ENCODE measurements around the gene MASP2.

MASP2 gene

DNA sequence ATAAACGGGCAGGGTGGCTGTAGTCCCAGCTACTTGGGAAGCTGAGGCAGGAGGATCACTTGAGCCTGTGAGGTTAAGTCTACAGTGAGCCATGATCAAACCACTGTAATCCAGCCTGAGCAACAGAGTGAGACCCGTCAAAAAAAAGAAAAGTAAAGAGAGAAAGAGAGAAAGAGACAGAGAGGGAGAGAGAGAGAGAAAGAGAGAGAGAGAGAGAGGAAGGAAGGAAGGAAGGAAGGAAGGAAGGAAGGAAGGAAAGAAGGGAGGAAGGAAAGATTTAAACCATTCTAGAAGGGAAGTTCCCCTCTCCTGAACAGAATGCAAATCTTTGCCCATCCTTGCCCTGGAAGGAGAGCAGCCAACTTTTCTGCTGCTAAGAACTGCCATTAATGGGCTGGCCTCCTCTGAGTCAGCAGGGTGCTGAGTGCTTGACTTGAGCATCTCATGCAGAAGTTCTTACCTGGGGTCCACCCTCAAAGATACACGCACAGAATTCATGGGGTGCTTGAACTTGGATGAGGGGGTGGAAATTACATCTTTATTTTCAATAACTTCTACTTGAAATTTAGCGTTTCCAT, 59.1 kb downstream of the MASP2 start:
- FAIRE-seq = no peak

DNA sequence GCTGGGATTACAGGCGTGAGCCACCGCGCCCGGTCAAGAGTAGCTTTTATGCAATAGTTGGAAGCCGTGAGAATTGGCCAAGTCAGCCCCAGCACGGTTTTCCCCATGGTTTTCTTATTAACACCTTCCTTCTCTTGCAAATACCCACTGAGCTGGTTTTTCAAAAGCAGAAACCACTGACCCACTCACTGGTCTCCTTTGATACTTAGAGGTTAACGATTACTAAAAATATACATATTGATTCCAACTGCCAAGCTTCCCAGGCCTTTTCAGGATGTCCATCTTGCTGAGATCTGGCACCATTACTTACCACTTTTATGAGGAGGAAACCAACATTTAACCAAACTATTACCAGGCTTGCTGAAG, 60.5 kb downstream of the MASP2 start:
- FAIRE-seq = no peak

DNA sequence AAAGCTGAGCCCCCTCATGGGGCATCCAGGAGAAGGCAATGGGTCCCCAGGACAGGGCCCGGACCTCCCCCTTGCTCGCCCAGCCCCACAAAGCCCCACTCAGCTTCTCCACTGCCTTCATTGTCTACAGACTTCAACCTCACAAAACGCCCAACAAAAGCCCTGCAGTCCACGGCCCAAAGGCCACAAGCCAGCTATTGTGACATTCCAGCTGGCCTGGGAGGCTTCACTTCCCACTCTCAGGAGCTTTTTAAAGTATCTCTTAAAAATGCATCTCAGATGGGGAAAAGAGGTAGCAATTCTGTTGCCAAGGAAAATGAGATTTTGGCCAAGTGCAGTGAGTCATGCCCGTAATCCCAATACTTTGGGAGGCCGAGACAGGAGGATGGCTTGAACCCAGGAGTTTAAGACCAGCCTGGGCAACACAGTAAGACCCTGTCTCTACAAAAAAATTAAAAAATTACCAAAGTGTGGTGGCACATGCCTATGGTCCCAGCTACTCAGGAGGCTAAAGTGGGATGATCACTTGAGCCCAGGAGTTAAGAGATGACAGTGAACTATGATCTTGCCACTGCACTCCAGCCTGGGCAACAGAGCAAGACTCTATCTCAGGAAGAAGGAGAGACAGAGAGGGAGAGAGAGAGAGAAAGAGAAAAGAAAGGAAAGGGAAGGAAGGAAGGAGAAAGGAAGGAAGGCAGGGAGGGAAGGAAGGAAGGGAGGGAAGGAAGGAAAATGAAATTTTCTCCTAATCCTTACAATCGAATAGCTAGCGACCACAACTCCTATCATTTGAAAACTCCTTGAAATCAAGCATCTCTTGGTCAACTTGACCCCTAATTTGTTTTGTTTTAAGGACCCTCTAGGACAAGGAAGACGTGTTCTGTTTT, 66.0 kb downstream of the MASP2 start:
- FAIRE-seq = no peak

DNA sequence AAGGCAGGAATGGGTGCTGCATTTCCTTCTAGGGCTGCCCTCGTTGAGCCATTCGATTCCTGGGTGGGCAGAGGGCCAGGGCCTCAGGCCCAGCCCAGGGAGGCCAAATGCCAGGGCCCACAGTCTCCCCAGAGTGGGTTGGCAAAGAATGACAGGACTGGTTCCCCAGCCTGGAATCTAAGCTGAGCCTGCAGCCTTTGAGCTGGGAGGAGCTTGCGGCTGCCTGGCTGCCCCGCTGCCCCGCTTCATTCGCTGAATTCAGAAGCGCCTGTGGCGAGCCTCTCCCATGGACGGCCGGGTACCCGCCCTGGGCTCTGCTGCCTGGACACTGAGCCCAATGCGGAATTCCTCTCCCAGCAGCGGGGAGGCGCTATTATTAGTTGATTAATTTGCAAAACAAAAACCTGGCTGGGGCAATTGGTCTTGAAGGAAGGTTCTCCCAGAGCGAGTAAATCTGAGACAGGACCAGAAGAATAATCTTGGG, 66.9 kb downstream of the MASP2 start:
- no peak for FAIRE-seq

DNA sequence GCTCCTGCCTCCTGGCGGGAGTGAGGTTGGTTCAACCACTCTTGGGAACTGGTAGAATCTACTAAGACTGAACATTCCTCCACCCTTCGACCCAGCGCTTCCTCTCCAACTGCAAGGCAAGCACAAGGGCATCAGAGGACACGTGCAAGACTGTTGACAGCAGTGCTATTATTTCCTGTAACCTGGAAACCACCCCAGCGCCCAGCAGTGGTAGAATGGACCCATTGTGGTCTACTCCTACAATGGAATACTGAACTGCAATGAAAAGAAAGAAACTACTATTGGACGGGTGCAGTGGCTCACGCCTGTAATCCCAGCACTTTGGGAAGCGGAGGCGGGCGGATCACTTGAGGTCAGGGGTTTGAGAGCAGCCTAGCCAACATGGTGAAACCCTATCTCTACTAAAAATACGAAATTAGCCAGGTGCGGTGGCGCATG, 67.5 kb downstream of the MASP2 start:
- FAIRE-seq = no peak

DNA sequence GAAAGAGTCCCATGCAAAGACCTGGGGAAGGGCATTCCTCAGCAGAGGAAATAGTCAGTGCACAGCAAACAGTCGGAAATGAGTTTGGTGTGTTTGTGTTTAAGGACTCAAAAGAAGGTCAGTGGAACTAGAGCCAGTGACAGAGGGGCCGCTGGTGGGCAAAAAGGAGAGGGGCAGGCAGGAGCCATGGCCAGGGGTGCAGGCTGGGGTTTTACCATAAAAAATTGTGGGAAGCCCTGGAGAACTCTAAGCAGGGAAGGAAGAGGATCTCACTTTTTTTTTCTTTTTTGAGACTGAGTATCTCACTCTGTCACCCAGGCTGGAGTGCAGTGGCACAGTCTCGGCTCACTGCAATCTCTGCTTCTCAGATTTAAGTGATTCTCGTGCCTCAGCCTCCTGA, 68.3 kb downstream of the MASP2 start:
- no peak for FAIRE-seq

Data from G401.6 (cell line).